GM23248 (cell line): ENCODE measurements around the gene PIGX.

Source experiments
- EZH2 ChIP-seq: fragments of 200-600 bp; sonication (generic); IDR thresholded peaks from 2 replicates; pipeline ENCODE4 v1.6.1; 2018; ENCODE audit warnings: antibody characterized with exemption, mild to moderate bottlenecking; ENCODE audit not compliant: insufficient read depth, poor library complexity, severe bottlenecking
- EZH2phosphoT487 ChIP-seq: fragments of 200-600 bp; sonication (generic); IDR thresholded peaks from 2 replicates; pipeline ENCODE4 v1.6.1; 2018; ENCODE audit warnings: antibody characterized with exemption, moderate library complexity, mild to moderate bottlenecking, low read depth; ENCODE audit not compliant: insufficient read depth

DNA sequence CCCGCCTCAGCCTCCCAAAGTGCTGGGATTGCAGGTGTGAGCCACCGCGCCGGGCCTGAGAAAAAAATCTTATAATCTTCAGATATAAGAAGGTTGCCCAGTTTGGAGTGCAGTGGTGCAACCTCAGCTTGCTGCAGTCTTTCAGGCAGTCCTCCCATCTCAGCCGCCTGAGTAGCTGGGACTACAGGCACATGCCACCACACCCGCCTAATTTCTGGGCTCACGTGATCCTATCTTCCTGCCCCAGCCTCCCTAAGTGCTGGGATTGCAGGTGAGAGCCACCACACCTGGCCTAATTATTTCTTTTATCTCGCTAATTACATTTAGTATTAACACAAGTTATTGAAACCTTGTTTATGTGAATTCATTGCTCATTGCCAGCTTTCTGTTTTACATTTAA is 41.0 kb downstream of the PIGX start:
- TF ChIP-seq EZH2phosphoT487 (no peak), EZH2 (no peak)
